B cell (primary cell): ENCODE results near the gene IKZF1.

ENCODE experiments used
- EZH2 ChIP-seq: IDR thresholded peaks from 2 replicates; pipeline ENCODE4 v1.6.1; 2012; ENCODE audit warnings: borderline replicate concordance, low read depth, mild to moderate bottlenecking, moderate library complexity, low read length; ENCODE audit not compliant: insufficient read depth, poor library complexity, severe bottlenecking
- TF ChIP-seq, protein P1 (sequence below): fragments of 200-600 bp; IDR thresholded peaks from one replicate; pipeline ENCODE4 v1.8.0; 2022; ENCODE audit warnings: antibody characterized with exemption, mild to moderate bottlenecking

GRCh38 chr7:50421043-50421442 lies 116.5 kb downstream of the IKZF1 start:
- TF ChIP-seq, protein P1, sequence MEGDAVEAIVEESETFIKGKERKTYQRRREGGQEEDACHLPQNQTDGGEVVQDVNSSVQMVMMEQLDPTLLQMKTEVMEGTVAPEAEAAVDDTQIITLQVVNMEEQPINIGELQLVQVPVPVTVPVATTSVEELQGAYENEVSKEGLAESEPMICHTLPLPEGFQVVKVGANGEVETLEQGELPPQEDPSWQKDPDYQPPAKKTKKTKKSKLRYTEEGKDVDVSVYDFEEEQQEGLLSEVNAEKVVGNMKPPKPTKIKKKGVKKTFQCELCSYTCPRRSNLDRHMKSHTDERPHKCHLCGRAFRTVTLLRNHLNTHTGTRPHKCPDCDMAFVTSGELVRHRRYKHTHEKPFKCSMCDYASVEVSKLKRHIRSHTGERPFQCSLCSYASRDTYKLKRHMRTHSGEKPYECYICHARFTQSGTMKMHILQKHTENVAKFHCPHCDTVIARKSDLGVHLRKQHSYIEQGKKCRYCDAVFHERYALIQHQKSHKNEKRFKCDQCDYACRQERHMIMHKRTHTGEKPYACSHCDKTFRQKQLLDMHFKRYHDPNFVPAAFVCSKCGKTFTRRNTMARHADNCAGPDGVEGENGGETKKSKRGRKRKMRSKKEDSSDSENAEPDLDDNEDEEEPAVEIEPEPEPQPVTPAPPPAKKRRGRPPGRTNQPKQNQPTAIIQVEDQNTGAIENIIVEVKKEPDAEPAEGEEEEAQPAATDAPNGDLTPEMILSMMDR: no peak
- no peak for TF ChIP-seq EZH2
